GM20000 (cell line): ENCODE measurements around the gene KCNA3.

Experiments used
- DNase-seq: peaks from one replicate; pipeline ENCODE4 v3.0.0; 2012; ENCODE audit warnings: low spot score
- CTCF ChIP-seq: IDR thresholded peaks from 2 replicates; pipeline ENCODE4 v1.5.1; 2012; ENCODE audit warnings: mild to moderate bottlenecking, control low read depth; ENCODE audit errors: extremely low read depth, missing control alignments

Gene KCNA3

DNA sequence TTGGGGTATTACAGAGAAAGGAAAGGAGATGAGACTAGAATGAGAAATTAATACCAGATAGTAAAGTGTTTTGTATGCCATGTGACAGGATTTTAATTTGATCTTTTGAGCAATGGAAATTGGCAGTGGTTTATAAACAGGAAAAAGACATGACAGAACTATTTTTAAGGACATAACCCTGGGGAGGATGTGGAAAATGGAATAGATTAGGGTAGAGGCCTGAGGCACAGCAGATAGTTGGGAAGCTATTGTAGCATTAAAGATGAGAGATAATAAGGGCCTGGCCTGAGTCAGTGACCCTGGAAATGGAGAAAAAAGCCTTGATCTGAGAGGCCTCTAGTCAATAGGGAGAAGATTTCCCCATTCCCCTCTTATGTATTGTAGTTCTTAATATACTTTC is 22.1 kb upstream of the KCNA3 start:
- no peak for TF ChIP-seq CTCF
- no peak for DNase-seq

GRCh38 chr1:110690709-110691365 is 16.1 kb upstream of the KCNA3 start:
- no peak for TF ChIP-seq CTCF
- no peak for DNase-seq

DNA sequence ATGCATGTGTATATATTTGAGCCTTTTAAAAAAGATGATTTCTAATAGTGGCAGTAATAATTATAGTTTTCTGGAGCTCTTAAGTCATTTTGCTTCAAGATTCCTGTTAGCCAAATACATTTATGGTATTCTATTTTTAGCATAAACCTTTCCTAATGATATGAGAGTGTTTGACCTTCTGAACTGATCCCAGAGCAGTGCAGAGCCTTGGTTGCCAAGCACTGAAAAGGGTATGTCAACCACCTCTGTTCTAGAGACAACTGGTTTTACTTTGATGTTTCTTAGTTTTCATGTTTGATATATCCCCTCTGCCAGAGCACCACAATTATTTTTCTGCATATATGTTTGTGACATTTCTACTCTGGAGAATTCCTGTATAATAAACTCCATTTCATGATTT is 15.1 kb upstream of the KCNA3 start:
- DNase-seq, result no peak
- no peak for TF ChIP-seq CTCF

GRCh38 chr1:110688514-110688913 is 13.8 kb upstream of the KCNA3 start:
- no peak for TF ChIP-seq CTCF

GRCh38 chr1:110687250-110687649 is 12.5 kb upstream of the KCNA3 start:
- no peak for TF ChIP-seq CTCF
- DNase-seq, result no peak

More at GRCh38 chr1:110688514-110688913, 13.8 kb upstream of the KCNA3 start:
- no peak for DNase-seq

GRCh38 chr1:110686188-110686587 is 11.4 kb upstream of the KCNA3 start:
- peak; percentile 31 for TF ChIP-seq CTCF
- no peak for DNase-seq

- no peak for DNase-seq
- no peak for TF ChIP-seq CTCF
Measured at GRCh38 chr1:110684491-110684890, 9.8 kb upstream of the KCNA3 start.
